H1 (cell line): ENCODE results near the gene WASHC4. TPM values are rescaled to one million over a fixed set of nuclear protein-coding genes. Genes with fewer than 3 reads are reported as not detected.

Source experiments
- CREB1 ChIP-seq: IDR thresholded peaks from 2 replicates; pipeline ENCODE4 v1.6.1; 2012; ENCODE audit warnings: inconsistent platforms
- EP300 ChIP-seq, 2 experiments: IDR thresholded peaks; 1 replicate in 1 of 2; 2 replicates in 1 of 2; pipeline ENCODE4 v1.6.1; 2011 to 2012; ENCODE audit warnings: low read depth in 2 of 2, low read length in 2 of 2, mild to moderate bottlenecking in 2 of 2, borderline replicate concordance in 1 of 2, inconsistent platforms in 1 of 2, moderate library complexity in 1 of 2
- HDAC2 ChIP-seq, 2 experiments: fragments of 300-600 bp in 1 of 2; sonication (generic) in 1 of 2; IDR thresholded peaks; 2 replicates each; pipeline ENCODE4 v1.6.1; 2011 to 2012; ENCODE audit warnings: low read depth in 2 of 2, low read length in 2 of 2, mild to moderate bottlenecking in 2 of 2, moderate library complexity in 2 of 2, borderline replicate concordance in 1 of 2, inconsistent platforms in 1 of 2
- polyA plus RNA-seq, 7 experiments: library from polyadenylated mRNA; depleted of rRNA in 3 of 7; stranded (reverse) in 5 of 7; unstranded in 2 of 7; fragments of >200 nt in 5 of 7; fragments of 200-250 nt in 2 of 7; gene quantifications; 1 replicate in 5 of 7; 2 replicates in 1 of 7; 4 replicates in 1 of 7; pipeline versions ENCODE4 v1.2.1 to v1.2.3, GENCODE V29; 2011 to 2013; ENCODE audit warnings: missing spikeins in 2 of 7, mixed read lengths in 2 of 7
- total RNA-seq: library from RNA; stranded (reverse); fragmentation: NEBNext Ultra II Directional; extraction: Animal tissue kit (Norgen Biotek cat#: 25700); gene quantifications from 2 replicates; pipeline ENCODE4 v1.2.1, GENCODE V29; 2021

WASHC4 gene
- total and polyA plus RNA-seq, 2 of the 8 experiments (the other 6 are each of a cell fraction or from before 2014, with no cell fraction given), result 13.0 to 38.5 TPM

DNA sequence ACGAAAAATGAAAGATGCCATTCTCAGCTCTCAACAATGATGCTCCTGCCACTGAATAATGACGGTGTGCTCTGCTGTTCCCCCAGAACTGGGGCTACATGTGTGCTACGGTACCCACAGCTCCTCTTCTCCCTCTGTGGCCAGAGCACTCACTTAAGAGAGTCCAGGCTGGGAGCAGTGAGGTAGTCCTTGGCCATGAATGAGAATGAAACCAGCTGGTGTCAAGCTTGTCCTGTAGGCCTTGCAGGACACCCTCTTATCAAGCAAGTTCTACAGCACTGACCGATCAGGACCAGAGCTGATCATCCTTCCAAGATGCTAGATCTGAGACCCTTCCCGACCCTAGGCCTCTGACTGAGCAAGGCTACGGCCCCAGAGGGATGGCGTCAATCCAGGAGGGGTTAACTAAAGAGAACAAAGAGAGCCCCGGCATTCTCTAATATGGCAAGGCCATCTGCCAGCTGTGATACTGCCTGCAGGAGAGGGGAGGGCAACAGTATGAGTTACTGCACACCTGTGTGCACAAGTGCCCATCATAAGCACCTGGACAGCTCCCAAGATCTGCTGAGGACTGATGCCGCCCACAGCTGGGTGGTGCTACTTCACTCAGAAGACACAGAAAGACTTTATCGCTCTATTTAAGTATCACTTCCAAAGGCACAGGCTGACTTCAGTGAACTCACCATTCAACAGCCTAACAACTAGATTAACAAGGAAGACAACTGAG, 98.0 kb downstream of the WASHC4 start (continued):
- TF ChIP-seq CREB1, result no peak
- TF ChIP-seq EP300 (IDR thresholded peaks at IDR 0.05; ENCODE audit: borderline replicate concordance in 1 of 2, low read depth in 2 of 2, low read length in 2 of 2), result no peak
- no peak for TF ChIP-seq HDAC2 (IDR thresholded peaks at IDR 0.05; ENCODE audit: borderline replicate concordance in 1 of 2, low read depth in 2 of 2, low read length in 2 of 2)
